ENCODE results near the gene CPVL. TPM values are rescaled to one million over a fixed set of nuclear protein-coding genes. Genes with fewer than 3 reads are reported as not detected.
A peak's percentile ranks its signal among the peaks of the same experiment; 100 is the strongest.

The CPVL gene
- total RNA-seq, 1 donor from 2014 or later, result 56.6 TPM

DNA sequence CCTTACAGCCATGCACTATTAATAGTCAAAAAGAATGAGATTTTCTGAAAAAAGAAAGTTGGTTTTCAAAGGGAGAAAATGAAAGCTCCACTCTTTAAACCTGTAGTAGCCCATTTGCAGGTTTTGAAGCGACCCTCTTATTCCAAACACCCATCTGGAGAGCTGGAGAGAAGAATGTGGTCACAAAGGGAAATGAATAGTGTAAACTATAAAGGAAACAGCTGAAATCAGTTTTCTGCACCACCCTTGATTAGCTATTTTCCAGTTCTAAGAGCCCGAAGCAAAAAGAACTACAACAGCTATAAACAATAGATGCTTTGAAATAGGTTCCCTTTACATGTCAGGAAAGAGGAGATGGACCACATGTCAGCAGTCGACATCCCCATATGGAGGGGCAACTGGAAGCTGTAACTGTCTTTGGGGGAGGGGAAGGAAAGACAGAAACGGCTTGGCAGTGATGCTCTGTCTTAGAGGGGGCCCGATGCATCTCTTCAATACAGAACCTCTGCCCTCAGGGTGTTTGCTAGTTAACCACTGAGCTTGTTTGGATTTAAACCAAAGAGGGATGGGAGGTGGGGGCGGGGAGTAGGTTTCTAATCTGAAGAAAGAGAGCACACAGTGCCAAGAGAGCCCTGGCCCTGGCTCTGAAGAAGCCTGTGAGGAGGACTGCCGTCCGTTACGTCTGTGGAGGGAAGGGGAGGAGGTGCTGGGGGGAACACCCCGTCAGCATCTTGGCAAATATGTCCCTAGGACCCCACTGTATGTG is 55.3 kb downstream of the CPVL start:
- peak overlapping the region; percentile 23 for H3K4me3 Mint-ChIP-seq

GRCh38 chr7:29090151-29090805 is 56.1 kb downstream of the CPVL start:
- H3K9ac ChIP-seq, result no peak overlapping the region
- H3K9me3 Mint-ChIP-seq, result no peaks in the 10 kb centered on the region
- no peak overlapping the region for H2AFZ ChIP-seq (replicated peaks)
- no peaks in the 10 kb centered on the region for H4K20me1 ChIP-seq (ENCODE audit: low read depth)
- H3K79me2 ChIP-seq (ENCODE audit: low read depth), result no peaks in the 10 kb centered on the region
- no peaks in the 10 kb centered on the region for H3K27me3 ChIP-seq
- no peak overlapping the region for H3K27ac ChIP-seq
- H3K4me1 ChIP-seq, result peaks cover 15% of the 10 kb centered on the region
- peaks cover 3% of the 10 kb centered on the region for H3K36me3 Mint-ChIP-seq
- H3K4me3 ChIP-seq, result no peak overlapping the region
- H3K4me2 ChIP-seq, result peak overlapping the region; percentile 20
- no peak overlapping the region for H3K27ac Mint-ChIP-seq
- H3K9me3 ChIP-seq (ENCODE audit: low read depth), result no peaks in the 10 kb centered on the region
- TF ChIP-seq CTCF (IDR thresholded peaks at IDR 0.05) (no peak), EZH2phosphoT487 (IDR thresholded peaks at IDR 0.05) (no peak), EZH2 (IDR thresholded peaks at IDR 0.05) (no peak)
- H3K4me3 Mint-ChIP-seq, result no peak overlapping the region
- no peak for DNase-seq (ENCODE audit: low spot score)
- H3K27me3 Mint-ChIP-seq (ENCODE audit: insufficient read depth, low read depth), result peaks cover 6% of the 10 kb centered on the region
- H3K36me3 ChIP-seq, result no peaks in the 10 kb centered on the region
- no peaks in the 10 kb centered on the region for H3F3A ChIP-seq (ENCODE audit: low read depth)
- H3K4me1 Mint-ChIP-seq, result peaks cover 44% of the 10 kb centered on the region

More for the DNA sequence above, 55.3 kb downstream of the CPVL start:
- DNase-seq (ENCODE audit: low spot score), result peak; percentile 15
- Mint-ChIP-seq H3K4me1 (peaks cover 47% of the 10 kb centered on the region), H3K27ac (peak overlapping the region; percentile 84), H3K9me3 (no peaks in the 10 kb centered on the region), H3K36me3 (no peaks in the 10 kb centered on the region), H3K27me3 (ENCODE audit: insufficient read depth, low read depth) (peaks cover 6% of the 10 kb centered on the region)
- H3K79me2 ChIP-seq (ENCODE audit: low read depth), result no peaks in the 10 kb centered on the region
- TF ChIP-seq CTCF (IDR thresholded peaks at IDR 0.05) (no peak), EZH2phosphoT487 (IDR thresholded peaks at IDR 0.05) (no peak), EZH2 (IDR thresholded peaks at IDR 0.05) (no peak)
- no peaks in the 10 kb centered on the region for H3K9me3 ChIP-seq (ENCODE audit: low read depth)
- H3K27ac ChIP-seq, result no peak overlapping the region
- no peaks in the 10 kb centered on the region for H3F3A ChIP-seq (ENCODE audit: low read depth)
- peak overlapping the region; percentile 37 for H3K4me2 ChIP-seq
- peak overlapping the region; percentile 83 for H2AFZ ChIP-seq (replicated peaks)
- no peaks in the 10 kb centered on the region for H4K20me1 ChIP-seq (ENCODE audit: low read depth)
- H3K4me1 ChIP-seq, result peaks cover 15% of the 10 kb centered on the region
- no peak overlapping the region for H3K4me3 ChIP-seq
- no peak overlapping the region for H3K9ac ChIP-seq
- no peaks in the 10 kb centered on the region for H3K36me3 ChIP-seq
- no peaks in the 10 kb centered on the region for H3K27me3 ChIP-seq

DNA sequence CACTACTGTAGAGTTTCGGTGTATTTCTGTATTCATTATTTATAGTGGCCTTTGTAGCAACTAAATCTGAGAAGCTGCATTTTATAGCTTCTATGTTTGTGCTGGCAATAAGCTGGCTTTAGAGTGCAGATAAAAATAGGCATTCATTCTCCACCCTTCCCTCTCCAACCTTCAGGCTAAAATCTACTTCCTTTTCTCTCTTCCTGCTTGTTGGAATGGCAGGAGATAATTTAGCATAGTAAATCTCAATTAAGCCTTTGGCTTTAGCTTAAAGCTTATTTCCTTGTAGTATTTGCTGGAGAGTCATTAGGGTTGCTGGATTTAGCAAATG is 58.5 kb downstream of the CPVL start:
- no peak overlapping the region for H3K4me3 ChIP-seq
- no peaks in the 10 kb centered on the region for H3K9me3 Mint-ChIP-seq
- no peaks in the 10 kb centered on the region for H4K20me1 ChIP-seq (ENCODE audit: low read depth)

More for the DNA sequence above, 58.5 kb downstream of the CPVL start:
- Histone ChIP-seq H3K27ac (no peak overlapping the region), H3K4me1 (peaks cover 15% of the 10 kb centered on the region), H2AFZ (replicated peaks) (no peak overlapping the region), H3K36me3 (no peaks in the 10 kb centered on the region), H3K4me2 (no peak overlapping the region), H3K9me3 (ENCODE audit: low read depth) (no peaks in the 10 kb centered on the region), H3K9ac (no peak overlapping the region), H3F3A (ENCODE audit: low read depth) (no peaks in the 10 kb centered on the region), H3K27me3 (no peaks in the 10 kb centered on the region), H3K79me2 (ENCODE audit: low read depth) (no peaks in the 10 kb centered on the region)
- peaks cover 3% of the 10 kb centered on the region for H3K36me3 Mint-ChIP-seq
- H3K27me3 Mint-ChIP-seq (ENCODE audit: insufficient read depth, low read depth), result peaks cover 6% of the 10 kb centered on the region
- H3K27ac Mint-ChIP-seq, result no peak overlapping the region
- peaks cover 41% of the 10 kb centered on the region for H3K4me1 Mint-ChIP-seq
- no peak for DNase-seq (ENCODE audit: low spot score)
- TF ChIP-seq EZH2phosphoT487 (IDR thresholded peaks at IDR 0.05) (no peak), CTCF (IDR thresholded peaks at IDR 0.05) (no peak), EZH2 (IDR thresholded peaks at IDR 0.05) (no peak)
- no peak overlapping the region for H3K4me3 Mint-ChIP-seq

All from neural progenitor cell (in vitro differentiated cells).